Measurements from ENCODE around the gene SORCS3. TPM values are rescaled to one million over a fixed set of nuclear protein-coding genes. Genes with fewer than 3 reads are reported as not detected.

Gene SORCS3
- total RNA-seq, 1 experiment from 2014 or later, result not detected

DNA sequence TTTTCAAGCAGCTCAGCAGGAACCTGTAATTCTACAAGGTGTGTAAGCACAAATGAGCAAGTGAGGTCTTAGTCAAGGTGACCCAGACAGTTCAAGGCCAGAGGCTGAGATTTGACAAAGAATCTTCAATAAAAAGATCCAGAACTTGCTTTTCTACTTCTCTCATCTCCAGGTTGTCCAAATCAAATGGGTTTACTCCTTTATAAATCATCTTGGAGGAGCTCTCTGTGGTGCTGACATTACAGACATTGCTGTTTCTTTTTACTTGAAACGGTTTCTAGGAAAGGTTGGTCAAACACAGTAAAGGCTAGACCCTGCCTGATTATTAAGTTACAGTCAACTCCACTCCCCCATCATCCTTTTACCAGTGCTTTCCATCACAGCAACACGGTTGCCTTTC lies 504.6 kb downstream of the SORCS3 start:
- no peak for TF ChIP-seq FOSL1 (IDR thresholded peaks at IDR 0.05; ENCODE audit: low read depth)
- no peak for TF ChIP-seq ELF1 (IDR thresholded peaks at IDR 0.05; ENCODE audit: borderline replicate concordance, low read depth)
- TF ChIP-seq, protein P1, sequence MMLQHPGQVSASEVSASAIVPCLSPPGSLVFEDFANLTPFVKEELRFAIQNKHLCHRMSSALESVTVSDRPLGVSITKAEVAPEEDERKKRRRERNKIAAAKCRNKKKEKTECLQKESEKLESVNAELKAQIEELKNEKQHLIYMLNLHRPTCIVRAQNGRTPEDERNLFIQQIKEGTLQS (IDR thresholded peaks at IDR 0.05), result no peak
- TF ChIP-seq, protein P2, sequence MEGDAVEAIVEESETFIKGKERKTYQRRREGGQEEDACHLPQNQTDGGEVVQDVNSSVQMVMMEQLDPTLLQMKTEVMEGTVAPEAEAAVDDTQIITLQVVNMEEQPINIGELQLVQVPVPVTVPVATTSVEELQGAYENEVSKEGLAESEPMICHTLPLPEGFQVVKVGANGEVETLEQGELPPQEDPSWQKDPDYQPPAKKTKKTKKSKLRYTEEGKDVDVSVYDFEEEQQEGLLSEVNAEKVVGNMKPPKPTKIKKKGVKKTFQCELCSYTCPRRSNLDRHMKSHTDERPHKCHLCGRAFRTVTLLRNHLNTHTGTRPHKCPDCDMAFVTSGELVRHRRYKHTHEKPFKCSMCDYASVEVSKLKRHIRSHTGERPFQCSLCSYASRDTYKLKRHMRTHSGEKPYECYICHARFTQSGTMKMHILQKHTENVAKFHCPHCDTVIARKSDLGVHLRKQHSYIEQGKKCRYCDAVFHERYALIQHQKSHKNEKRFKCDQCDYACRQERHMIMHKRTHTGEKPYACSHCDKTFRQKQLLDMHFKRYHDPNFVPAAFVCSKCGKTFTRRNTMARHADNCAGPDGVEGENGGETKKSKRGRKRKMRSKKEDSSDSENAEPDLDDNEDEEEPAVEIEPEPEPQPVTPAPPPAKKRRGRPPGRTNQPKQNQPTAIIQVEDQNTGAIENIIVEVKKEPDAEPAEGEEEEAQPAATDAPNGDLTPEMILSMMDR (IDR thresholded peaks at IDR 0.05 in 2 of 3, conservative IDR thresholded peaks at IDR 0.05 in 1 of 3; ENCODE audit: borderline replicate concordance in 1 of 3, insufficient read depth in 1 of 3, low read depth in 2 of 3, low read length in 2 of 3), result no peak
- TF ChIP-seq, protein P3, sequence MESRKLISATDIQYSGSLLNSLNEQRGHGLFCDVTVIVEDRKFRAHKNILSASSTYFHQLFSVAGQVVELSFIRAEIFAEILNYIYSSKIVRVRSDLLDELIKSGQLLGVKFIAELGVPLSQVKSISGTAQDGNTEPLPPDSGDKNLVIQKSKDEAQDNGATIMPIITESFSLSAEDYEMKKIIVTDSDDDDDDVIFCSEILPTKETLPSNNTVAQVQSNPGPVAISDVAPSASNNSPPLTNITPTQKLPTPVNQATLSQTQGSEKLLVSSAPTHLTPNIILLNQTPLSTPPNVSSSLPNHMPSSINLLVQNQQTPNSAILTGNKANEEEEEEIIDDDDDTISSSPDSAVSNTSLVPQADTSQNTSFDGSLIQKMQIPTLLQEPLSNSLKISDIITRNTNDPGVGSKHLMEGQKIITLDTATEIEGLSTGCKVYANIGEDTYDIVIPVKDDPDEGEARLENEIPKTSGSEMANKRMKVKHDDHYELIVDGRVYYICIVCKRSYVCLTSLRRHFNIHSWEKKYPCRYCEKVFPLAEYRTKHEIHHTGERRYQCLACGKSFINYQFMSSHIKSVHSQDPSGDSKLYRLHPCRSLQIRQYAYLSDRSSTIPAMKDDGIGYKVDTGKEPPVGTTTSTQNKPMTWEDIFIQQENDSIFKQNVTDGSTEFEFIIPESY (IDR thresholded peaks at IDR 0.05; ENCODE audit: extremely low read depth, insufficient replicate concordance, low read length), result no peak
- TF ChIP-seq EGR1 (IDR thresholded peaks at IDR 0.05; ENCODE audit: low read depth), result no peak
- TF ChIP-seq POLR2A (IDR thresholded peaks at IDR 0.05; ENCODE audit: borderline replicate concordance, extremely low read depth, insufficient read depth, insufficient read length), result no peak
- no peak for TF ChIP-seq RAD21 (IDR thresholded peaks at IDR 0.05; ENCODE audit: low read depth)
- no peak for TF ChIP-seq TCF7L2 (IDR thresholded peaks at IDR 0.05; ENCODE audit: borderline replicate concordance, extremely low read depth, insufficient read depth, insufficient read length)
- no peak for TF ChIP-seq ZNF274 (IDR thresholded peaks at IDR 0.05; ENCODE audit: low read depth, low read length)
- TF ChIP-seq SRF (IDR thresholded peaks at IDR 0.05; ENCODE audit: low read depth), result no peak
- TF ChIP-seq ZFX (IDR thresholded peaks at IDR 0.05), result no peak
- TF ChIP-seq, protein P4, sequence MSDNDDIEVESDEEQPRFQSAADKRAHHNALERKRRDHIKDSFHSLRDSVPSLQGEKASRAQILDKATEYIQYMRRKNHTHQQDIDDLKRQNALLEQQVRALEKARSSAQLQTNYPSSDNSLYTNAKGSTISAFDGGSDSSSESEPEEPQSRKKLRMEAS (IDR thresholded peaks at IDR 0.05), result no peak
- TF ChIP-seq CEBPB (IDR thresholded peaks at IDR 0.05; ENCODE audit: low read depth), result no peak
- TF ChIP-seq SIN3A (IDR thresholded peaks at IDR 0.05; ENCODE audit: low read depth), result no peak
- no peak for TF ChIP-seq EZH2 (IDR thresholded peaks at IDR 0.05)
- RAD21 ChIA-PET (ENCODE audit: low non-redundant PET in 1 of 2, low total read pairs in 2 of 2, uncharacterized antibody in 2 of 2, unreplicated experiment in 2 of 2), result no interaction called here
- intact Hi-C loops (cut with micrococcal nuclease), result no loop called here

More for the DNA sequence above, 504.6 kb downstream of the SORCS3 start:
- BruUV-seq (replicated peaks), result no TSS peak
- Histone ChIP-seq H3K4me3 (replicated peaks in 1 of 2; ENCODE audit: low read depth in 1 of 2, low read length in 2 of 2) (no peak overlapping the region), H3K4me2 (ENCODE audit: low read length) (no peak overlapping the region), H3K79me2 (ENCODE audit: insufficient read depth, low read length) (no peaks in the 10 kb centered on the region), H3K27ac (ENCODE audit: low read depth, low read length) (no peak overlapping the region), H3K9me2 (ENCODE audit: insufficient read depth) (no peaks in the 10 kb centered on the region), H3K4me1 (ENCODE audit: control insufficient read depth in 1 of 2, insufficient read depth in 2 of 2, low read length in 2 of 2) (no peaks in the 10 kb centered on the region), H4K20me1 (ENCODE audit: insufficient read depth) (no peaks in the 10 kb centered on the region), H3K9ac (ENCODE audit: low read length) (no peak overlapping the region), H3K36me3 (ENCODE audit: control insufficient read depth in 1 of 2, insufficient read depth in 2 of 2, low read length in 2 of 2) (no peaks in the 10 kb centered on the region), H3K9me3 (ENCODE audit: control insufficient read depth in 1 of 2, insufficient read depth in 1 of 2, low read depth in 1 of 2, low read length in 2 of 2) (no peaks in the 10 kb centered on the region; a peak in 2 of 4 replicates), H3K27me3 (ENCODE audit: insufficient read depth, low read length) (no peaks in the 10 kb centered on the region), H2AFZ (ENCODE audit: low read depth, low read length, poor library complexity, severe bottlenecking) (no peak overlapping the region)
- ChIA-PET CTCF (no interaction called here), POLR2A (no interaction called here)
- no peak for DNase-seq (ENCODE audit: low read depth, low spot score)
- no peak for ATAC-seq
